ENCODE measurements around the gene DUSP10.
A peak's percentile ranks its signal among the peaks of the same experiment; 100 is the strongest.

The DUSP10 gene

DNA sequence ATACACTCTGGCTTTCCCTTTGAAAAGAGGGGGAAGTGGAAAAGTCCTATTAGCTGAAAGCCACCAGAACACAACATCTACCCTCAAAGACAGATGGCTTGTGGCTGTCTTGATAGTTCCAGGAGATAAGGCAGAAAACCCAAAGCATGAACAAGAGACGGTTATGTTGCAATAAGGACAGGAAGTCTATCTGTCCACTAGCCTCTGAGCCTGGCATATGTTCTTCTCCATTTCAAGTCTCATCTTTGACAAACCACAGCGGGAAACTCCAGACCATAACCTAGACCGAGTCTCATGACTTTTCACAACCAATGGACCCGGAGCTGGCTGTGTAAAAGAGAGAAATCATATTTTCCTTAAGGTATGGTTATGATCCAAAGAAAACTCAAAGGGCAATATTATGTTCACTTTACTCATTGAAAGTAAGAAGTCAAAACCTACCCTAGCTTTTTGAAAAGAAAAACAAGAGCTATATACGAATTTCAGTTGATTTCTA, 33.8 kb downstream of the DUSP10 start:
- Histone ChIP-seq H3K79me2 (ENCODE audit: insufficient read depth, low read length) (peaks cover 84% of the 10 kb centered on the region), H3K9ac (ENCODE audit: low read depth, low read length, poor library complexity, severe bottlenecking) (peak overlapping the region; percentile 78), H3K4me2 (ENCODE audit: low read depth, low read length, poor library complexity, severe bottlenecking) (peak overlapping the region; percentile 74), H3K36me3 (ENCODE audit: insufficient read depth, low read length) (peaks cover 45% of the 10 kb centered on the region; the same call in 1 of the 2 replicates), H2AFZ (ENCODE audit: low read length) (no peak overlapping the region), H3K9me3 (ENCODE audit: insufficient read depth, low read depth, low read length) (no peaks in the 10 kb centered on the region), H3K4me3 (ENCODE audit: low read length, poor library complexity, severe bottlenecking) (peak overlapping the region; percentile 60), H4K20me1 (ENCODE audit: insufficient read depth, low read length, poor library complexity, severe bottlenecking) (no peaks in the 10 kb centered on the region), H3K27me3 (ENCODE audit: insufficient read depth, low read length, poor library complexity, severe bottlenecking) (no peaks in the 10 kb centered on the region), H3F3A (ENCODE audit: low read depth) (peaks cover 15% of the 10 kb centered on the region), H3K4me1 (ENCODE audit: insufficient read depth, low read length, poor library complexity, severe bottlenecking) (peaks cover 68% of the 10 kb centered on the region), H3K9me2 (replicated peaks; ENCODE audit: low read depth, low read length) (no peaks in the 10 kb centered on the region)
- TF ChIP-seq, protein P1, sequence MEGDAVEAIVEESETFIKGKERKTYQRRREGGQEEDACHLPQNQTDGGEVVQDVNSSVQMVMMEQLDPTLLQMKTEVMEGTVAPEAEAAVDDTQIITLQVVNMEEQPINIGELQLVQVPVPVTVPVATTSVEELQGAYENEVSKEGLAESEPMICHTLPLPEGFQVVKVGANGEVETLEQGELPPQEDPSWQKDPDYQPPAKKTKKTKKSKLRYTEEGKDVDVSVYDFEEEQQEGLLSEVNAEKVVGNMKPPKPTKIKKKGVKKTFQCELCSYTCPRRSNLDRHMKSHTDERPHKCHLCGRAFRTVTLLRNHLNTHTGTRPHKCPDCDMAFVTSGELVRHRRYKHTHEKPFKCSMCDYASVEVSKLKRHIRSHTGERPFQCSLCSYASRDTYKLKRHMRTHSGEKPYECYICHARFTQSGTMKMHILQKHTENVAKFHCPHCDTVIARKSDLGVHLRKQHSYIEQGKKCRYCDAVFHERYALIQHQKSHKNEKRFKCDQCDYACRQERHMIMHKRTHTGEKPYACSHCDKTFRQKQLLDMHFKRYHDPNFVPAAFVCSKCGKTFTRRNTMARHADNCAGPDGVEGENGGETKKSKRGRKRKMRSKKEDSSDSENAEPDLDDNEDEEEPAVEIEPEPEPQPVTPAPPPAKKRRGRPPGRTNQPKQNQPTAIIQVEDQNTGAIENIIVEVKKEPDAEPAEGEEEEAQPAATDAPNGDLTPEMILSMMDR (conservative IDR thresholded peaks at IDR 0.05; ENCODE audit: low read length): no peak
- TF ChIP-seq EZH2phosphoT487 (IDR thresholded peaks at IDR 0.05; ENCODE audit: borderline replicate concordance): no peak

DNA sequence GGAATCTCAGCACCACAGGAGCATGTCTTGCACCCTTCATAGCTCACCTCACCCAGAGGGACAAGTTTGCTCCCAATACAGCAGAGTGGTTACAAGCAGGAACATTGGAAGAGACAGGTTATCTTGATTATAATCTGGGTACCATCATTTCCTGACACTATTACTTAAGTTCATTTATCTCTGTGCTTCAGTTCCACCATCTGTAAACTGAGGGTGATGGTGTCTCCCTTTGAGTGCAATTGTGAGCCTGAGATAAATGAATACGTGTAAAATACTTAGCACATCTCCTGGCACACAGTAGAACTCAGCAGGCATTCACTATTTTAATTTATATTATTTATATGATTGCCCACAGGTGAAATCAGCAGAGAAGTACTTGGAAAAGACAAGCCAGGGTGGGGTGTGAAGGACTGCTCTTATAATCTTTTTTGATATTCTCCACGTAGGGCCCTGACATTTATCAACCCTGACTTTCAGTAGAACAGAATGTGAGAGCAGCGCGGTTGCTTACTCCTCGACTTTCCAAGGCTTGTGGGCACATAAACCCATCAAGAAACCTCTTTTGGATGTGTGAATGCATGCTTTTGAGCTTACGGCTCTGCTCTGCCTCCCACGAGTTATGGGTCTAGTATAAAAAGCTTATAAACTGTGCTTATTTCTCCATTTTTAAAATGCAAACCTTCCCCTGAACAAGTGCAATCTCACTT, 34.9 kb downstream of the DUSP10 start:
- Histone ChIP-seq H3K4me1 (ENCODE audit: insufficient read depth, low read length, poor library complexity, severe bottlenecking) (peaks cover 58% of the 10 kb centered on the region), H3K4me2 (ENCODE audit: low read depth, low read length, poor library complexity, severe bottlenecking) (peak overlapping the region; percentile 74), H3K4me3 (ENCODE audit: low read length, poor library complexity, severe bottlenecking) (peak overlapping the region; percentile 51), H3K9me2 (replicated peaks; ENCODE audit: low read depth, low read length) (no peaks in the 10 kb centered on the region), H3K27me3 (ENCODE audit: insufficient read depth, low read length, poor library complexity, severe bottlenecking) (no peaks in the 10 kb centered on the region), H3K9ac (ENCODE audit: low read depth, low read length, poor library complexity, severe bottlenecking) (peak overlapping the region; percentile 72), H3F3A (ENCODE audit: low read depth) (peaks cover 15% of the 10 kb centered on the region), H4K20me1 (ENCODE audit: insufficient read depth, low read length, poor library complexity, severe bottlenecking) (no peaks in the 10 kb centered on the region), H2AFZ (ENCODE audit: low read length) (no peak overlapping the region), H3K36me3 (ENCODE audit: insufficient read depth, low read length) (peaks cover 55% of the 10 kb centered on the region), H3K79me2 (ENCODE audit: insufficient read depth, low read length) (peaks cover 83% of the 10 kb centered on the region), H3K9me3 (ENCODE audit: insufficient read depth, low read depth, low read length) (no peaks in the 10 kb centered on the region)
- TF ChIP-seq, protein P1 (conservative IDR thresholded peaks at IDR 0.05; ENCODE audit: low read length): no peak
- TF ChIP-seq EZH2phosphoT487 (IDR thresholded peaks at IDR 0.05; ENCODE audit: borderline replicate concordance): no peak

DNA sequence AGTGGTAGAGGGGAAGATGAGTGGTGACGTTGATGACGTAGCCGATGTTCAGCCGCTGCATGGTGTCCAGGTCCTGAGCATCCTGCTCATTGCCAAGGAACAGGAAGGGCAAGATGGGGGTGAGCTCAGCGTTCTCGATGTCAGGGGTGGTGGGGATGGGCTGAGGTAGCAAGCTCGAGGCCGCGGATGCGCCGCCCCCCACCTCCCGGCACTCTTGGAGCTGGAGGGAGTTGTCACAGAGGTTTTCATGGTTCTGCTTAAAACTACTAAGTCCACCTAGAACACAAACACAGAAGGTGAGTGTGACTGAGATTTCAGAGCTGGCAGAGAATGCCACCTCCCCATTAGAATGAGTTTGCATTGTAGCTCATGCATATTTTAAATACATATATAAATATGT, 35.7 kb downstream of the DUSP10 start:
- H3K4me1 ChIP-seq (ENCODE audit: insufficient read depth, low read length, poor library complexity, severe bottlenecking): peaks cover 50% of the 10 kb centered on the region
- H3K9me2 ChIP-seq (replicated peaks; ENCODE audit: low read depth, low read length): no peaks in the 10 kb centered on the region
- no peak overlapping the region for H3K4me2 ChIP-seq (ENCODE audit: low read depth, low read length, poor library complexity, severe bottlenecking)
- H2AFZ ChIP-seq (ENCODE audit: low read length): no peak overlapping the region
- no peak for TF ChIP-seq EZH2phosphoT487 (IDR thresholded peaks at IDR 0.05; ENCODE audit: borderline replicate concordance)
- TF ChIP-seq, protein P1 (conservative IDR thresholded peaks at IDR 0.05; ENCODE audit: low read length): no peak
- H3K4me3 ChIP-seq (ENCODE audit: low read length, poor library complexity, severe bottlenecking): no peak overlapping the region
- H4K20me1 ChIP-seq (ENCODE audit: insufficient read depth, low read length, poor library complexity, severe bottlenecking): no peaks in the 10 kb centered on the region
- peaks cover 54% of the 10 kb centered on the region for H3K36me3 ChIP-seq (ENCODE audit: insufficient read depth, low read length)
- H3K27me3 ChIP-seq (ENCODE audit: insufficient read depth, low read length, poor library complexity, severe bottlenecking): no peaks in the 10 kb centered on the region
- peaks cover 80% of the 10 kb centered on the region for H3K79me2 ChIP-seq (ENCODE audit: insufficient read depth, low read length)
- no peak overlapping the region for H3K9ac ChIP-seq (ENCODE audit: low read depth, low read length, poor library complexity, severe bottlenecking)
- peaks cover 15% of the 10 kb centered on the region for H3F3A ChIP-seq (ENCODE audit: low read depth)
- H3K9me3 ChIP-seq (ENCODE audit: insufficient read depth, low read depth, low read length): no peaks in the 10 kb centered on the region
